Smooth muscle cell (in vitro differentiated cells): ENCODE measurements around the gene HEATR5B. TPM values are rescaled to one million over a fixed set of nuclear protein-coding genes. Genes with fewer than 3 reads are reported as not detected.
"Not testable (repeated sequence)": the region's sequence is repeated elsewhere in the genome, so short reads cannot be mapped to it uniquely, and the experiment has no call there.

Source experiments
- DNase-seq: peaks from one replicate; lab custom pipeline; 2025; ENCODE audit not compliant: unreplicated experiment; lab: John Stamatoyannopoulos, UW
- H2AFZ ChIP-seq: fragments of 200-600 bp; sonication (generic); 2 replicates; pipeline ENCODE4 v1.6.0; 2016; ENCODE audit warnings: antibody characterized with exemption, low read depth, mild to moderate bottlenecking
- H3F3A ChIP-seq: fragments of 200-600 bp; sonication (generic); 2 replicates; pipeline ENCODE4 v1.6.0; 2017; ENCODE audit warnings: antibody characterized with exemption, low read depth
- H3K27ac ChIP-seq: fragments of 200-600 bp; sonication (generic); 2 replicates; pipeline ENCODE4 v1.5.1; 2016; ENCODE audit warnings: low read depth, mild to moderate bottlenecking
- H3K27me3 ChIP-seq: fragments of 200-600 bp; sonication (generic); 2 replicates; pipeline ENCODE4 v1.6.1; 2016; ENCODE audit warnings: low read depth, mild to moderate bottlenecking
- H3K36me3 ChIP-seq: fragments of 200-600 bp; sonication (generic); 2 replicates; pipeline ENCODE4 v1.5.1; 2016; ENCODE audit warnings: low read depth
- H3K4me1 ChIP-seq: fragments of 200-600 bp; sonication (generic); 2 replicates; pipeline ENCODE4 v1.5.1; 2016; ENCODE audit warnings: low read depth
- H3K4me2 ChIP-seq: fragments of 200-600 bp; sonication (generic); 2 replicates; pipeline ENCODE4 v1.6.0; 2016; ENCODE audit warnings: mild to moderate bottlenecking
- H3K4me3 ChIP-seq: fragments of 200-600 bp; sonication (generic); 2 replicates; pipeline ENCODE4 v1.5.1; 2016; ENCODE audit warnings: mild to moderate bottlenecking
- H3K79me2 ChIP-seq: fragments of 200-600 bp; sonication (generic); 2 replicates; pipeline ENCODE4 v1.6.0; 2016; ENCODE audit warnings: low read depth, mild to moderate bottlenecking
- H3K9ac ChIP-seq: fragments of 200-600 bp; sonication (generic); 2 replicates; pipeline ENCODE4 v1.6.0; 2016; ENCODE audit warnings: low read depth
- H3K9me3 ChIP-seq: fragments of 200-600 bp; sonication (generic); replicated peaks from 2 replicates; pipeline ENCODE4 v1.5.1; 2016; ENCODE audit warnings: low read depth
- H4K20me1 ChIP-seq: fragments of 200-600 bp; sonication (generic); 2 replicates; pipeline ENCODE4 v1.6.0; 2016; ENCODE audit warnings: low read depth
- WGBS: methylation state at CpG from one replicate; pipeline ENCODE4 v1.1.7; 2016; ENCODE audit warnings: low lambda C conversion rate; 5-methylcytosine and 5-hydroxymethylcytosine counted together
- polyA plus RNA-seq: library from polyadenylated mRNA; unstranded; fragments of >200 nt; fragmentation: Nextera tagmentation; extraction: Ambion mirVana; gene quantifications from 2 replicates; pipeline ENCODE4 v1.2.1, GENCODE V29; 2016
- total RNA-seq: library from RNA; depleted of rRNA; stranded (reverse); fragments of >200 nt; gene quantifications from 2 replicates; pipeline ENCODE4 v1.2.3, GENCODE V29; 2014
- TF ChIP-seq, protein P1 (sequence below): fragments of 200-600 bp; sonication (generic); IDR thresholded peaks from 2 replicates; pipeline ENCODE4 v1.5.1; 2017; ENCODE audit warnings: borderline replicate concordance, mild to moderate bottlenecking, antibody characterized with exemption; ENCODE audit not compliant: insufficient read depth, poor library complexity, severe bottlenecking

Gene HEATR5B
- total and polyA plus RNA-seq, 2 experiments from 2014 or later = 4.4 to 14.7 TPM

- DNase-seq = no peak
- 90% methylated on average over 6 of the region's 6 CpGs for WGBS
- Histone ChIP-seq H3K79me2 (no peaks in the 10 kb centered on the region), H3K4me1 (no peaks in the 10 kb centered on the region), H3K4me3 (no peak overlapping the region), H3K36me3 (peaks cover 5% of the 10 kb centered on the region), H3K27ac (no peak overlapping the region), H3F3A (no peaks in the 10 kb centered on the region), H3K27me3 (no peaks in the 10 kb centered on the region), H2AFZ (no peak overlapping the region), H3K9ac (no peak overlapping the region), H3K9me3 (no peaks in the 10 kb centered on the region), H3K4me2 (no peak overlapping the region), H4K20me1 (no peaks in the 10 kb centered on the region)
- TF ChIP-seq, protein P1, sequence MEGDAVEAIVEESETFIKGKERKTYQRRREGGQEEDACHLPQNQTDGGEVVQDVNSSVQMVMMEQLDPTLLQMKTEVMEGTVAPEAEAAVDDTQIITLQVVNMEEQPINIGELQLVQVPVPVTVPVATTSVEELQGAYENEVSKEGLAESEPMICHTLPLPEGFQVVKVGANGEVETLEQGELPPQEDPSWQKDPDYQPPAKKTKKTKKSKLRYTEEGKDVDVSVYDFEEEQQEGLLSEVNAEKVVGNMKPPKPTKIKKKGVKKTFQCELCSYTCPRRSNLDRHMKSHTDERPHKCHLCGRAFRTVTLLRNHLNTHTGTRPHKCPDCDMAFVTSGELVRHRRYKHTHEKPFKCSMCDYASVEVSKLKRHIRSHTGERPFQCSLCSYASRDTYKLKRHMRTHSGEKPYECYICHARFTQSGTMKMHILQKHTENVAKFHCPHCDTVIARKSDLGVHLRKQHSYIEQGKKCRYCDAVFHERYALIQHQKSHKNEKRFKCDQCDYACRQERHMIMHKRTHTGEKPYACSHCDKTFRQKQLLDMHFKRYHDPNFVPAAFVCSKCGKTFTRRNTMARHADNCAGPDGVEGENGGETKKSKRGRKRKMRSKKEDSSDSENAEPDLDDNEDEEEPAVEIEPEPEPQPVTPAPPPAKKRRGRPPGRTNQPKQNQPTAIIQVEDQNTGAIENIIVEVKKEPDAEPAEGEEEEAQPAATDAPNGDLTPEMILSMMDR = no peak
These were observed 90.1 kb downstream of the HEATR5B start for GRCh38 chr2:36993841-36994620.

DNA sequence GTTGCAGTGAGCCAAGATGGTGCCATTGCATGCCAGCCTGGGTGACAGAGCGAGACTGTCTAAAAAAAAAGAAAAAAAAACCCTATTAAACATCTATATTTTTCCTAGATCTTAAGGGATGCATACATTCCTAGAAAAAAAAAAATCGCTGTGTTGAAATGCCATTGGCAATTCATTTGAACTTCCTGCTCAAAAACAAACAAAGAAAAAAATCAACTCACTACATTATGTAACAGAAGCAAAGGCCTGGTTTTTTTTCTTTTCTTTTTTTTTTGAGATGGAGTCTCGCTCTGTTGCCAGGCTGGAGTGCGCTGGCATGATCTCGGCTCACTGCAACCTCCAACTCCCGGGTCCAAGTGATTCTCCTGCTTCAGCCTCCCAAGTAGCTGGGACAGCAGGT lies 96.2 kb downstream of the HEATR5B start:
- Histone ChIP-seq H2AFZ (no peak overlapping the region), H3K9ac (no peak overlapping the region), H3K4me1 (no peaks in the 10 kb centered on the region), H3K4me2 (no peak overlapping the region), H3K27me3 (no peaks in the 10 kb centered on the region), H3K36me3 (no peaks in the 10 kb centered on the region), H3K4me3 (no peak overlapping the region), H3K9me3 (no peaks in the 10 kb centered on the region), H3F3A (no peaks in the 10 kb centered on the region), H4K20me1 (no peaks in the 10 kb centered on the region), H3K79me2 (no peaks in the 10 kb centered on the region), H3K27ac (no peak overlapping the region)
- TF ChIP-seq, protein P1 = no peak
- DNase-seq = no peak
- WGBS = 98% methylated on average over 6 of the region's 6 CpGs

DNA sequence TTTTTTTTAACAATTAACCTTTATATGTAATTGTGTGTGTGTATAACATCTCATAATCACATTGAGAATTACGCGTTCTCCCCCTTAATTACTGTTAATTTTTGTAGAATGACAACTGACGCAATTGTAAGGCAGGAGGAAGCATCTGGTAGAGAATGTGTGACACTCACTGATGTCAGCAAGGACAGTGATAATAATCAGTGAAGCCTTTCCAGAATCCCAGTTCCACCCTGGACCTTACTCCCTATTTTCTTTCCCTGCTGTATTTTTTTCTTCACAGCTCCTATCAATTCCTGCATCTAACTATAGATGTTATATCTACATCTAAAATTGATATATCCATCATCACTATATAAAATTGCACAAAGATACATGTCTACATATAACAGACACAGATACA lies 101.7 kb downstream of the HEATR5B start:
- H3K27ac ChIP-seq = no peak overlapping the region
- H3K36me3 ChIP-seq = no peaks in the 10 kb centered on the region
- no peak overlapping the region for H3K9ac ChIP-seq
- no peaks in the 10 kb centered on the region for H3K4me1 ChIP-seq
- H3K4me2 ChIP-seq = no peak overlapping the region
- no peaks in the 10 kb centered on the region for H3K79me2 ChIP-seq
- DNase-seq = no peak
- no peak overlapping the region for H3K4me3 ChIP-seq
- H4K20me1 ChIP-seq = no peaks in the 10 kb centered on the region
- H3K9me3 ChIP-seq = no peaks in the 10 kb centered on the region
- TF ChIP-seq, protein P1 = no peak
- no peaks in the 10 kb centered on the region for H3F3A ChIP-seq
- H3K27me3 ChIP-seq = no peaks in the 10 kb centered on the region
- H2AFZ ChIP-seq = no peak overlapping the region
- WGBS = 84% methylated on average over 3 of the region's 3 CpGs

DNA sequence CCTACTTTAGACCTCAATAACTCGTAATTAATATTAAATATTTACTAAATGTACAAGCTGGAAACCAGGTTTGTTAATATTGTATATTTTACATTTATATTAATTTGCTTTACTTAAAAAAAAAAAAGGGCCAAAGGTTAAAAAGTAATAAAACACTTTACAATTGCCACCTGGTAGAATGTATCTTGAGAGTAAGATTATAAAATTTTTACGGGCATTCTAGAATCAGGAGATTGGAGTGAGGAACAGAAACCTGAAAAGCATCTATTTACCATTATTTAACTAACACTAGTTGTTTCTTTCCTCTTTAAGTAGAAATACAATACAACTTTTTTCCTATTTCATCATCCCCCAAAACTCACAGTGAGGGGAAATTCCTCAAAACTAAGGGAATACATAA lies 102.3 kb downstream of the HEATR5B start:
- H2AFZ ChIP-seq = no peak overlapping the region
- no peaks in the 10 kb centered on the region for H3K79me2 ChIP-seq
- H3F3A ChIP-seq = no peaks in the 10 kb centered on the region
- no peak overlapping the region for H3K4me2 ChIP-seq
- no peaks in the 10 kb centered on the region for H3K36me3 ChIP-seq
- H3K4me3 ChIP-seq = no peak overlapping the region
- no peak overlapping the region for H3K27ac ChIP-seq
- H3K4me1 ChIP-seq = no peaks in the 10 kb centered on the region
- TF ChIP-seq, protein P1 = no peak
- no peak for DNase-seq
- no peaks in the 10 kb centered on the region for H3K27me3 ChIP-seq
- no peaks in the 10 kb centered on the region for H3K9me3 ChIP-seq
- H4K20me1 ChIP-seq = no peaks in the 10 kb centered on the region
- 96% methylated on average over 2 of the region's 2 CpGs for WGBS
- H3K9ac ChIP-seq = no peak overlapping the region

DNA sequence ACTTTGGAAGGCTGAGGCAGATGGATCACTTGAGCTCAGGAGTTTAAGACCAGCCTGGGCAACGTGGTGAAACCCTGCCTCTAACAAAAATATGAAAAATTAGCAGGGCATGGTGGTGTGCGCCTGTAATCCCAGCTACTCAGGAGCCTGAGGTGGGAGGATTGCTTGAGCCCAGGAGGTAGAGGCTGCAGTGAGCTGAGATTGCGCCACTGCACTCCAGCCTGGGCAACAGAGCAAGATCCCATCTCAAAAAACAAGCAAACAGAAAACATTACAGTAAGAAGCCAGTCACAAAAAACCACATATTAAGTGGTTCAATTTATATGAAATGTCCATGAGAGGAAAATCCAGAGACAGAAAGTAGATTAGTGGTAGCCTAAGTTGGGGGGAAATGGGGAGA lies 105.2 kb downstream of the HEATR5B start:
- WGBS = 99% methylated on average over 3 of the region's 3 CpGs
- not testable (repeated sequence) for H3K4me3 ChIP-seq, H3K4me2 ChIP-seq, H3K27me3 ChIP-seq, H3K27ac ChIP-seq, H2AFZ ChIP-seq, H3K4me1 ChIP-seq, H3K36me3 ChIP-seq, H3F3A ChIP-seq, H4K20me1 ChIP-seq, H3K9ac ChIP-seq, H3K79me2 ChIP-seq, DNase-seq, H3K9me3 ChIP-seq
